Hindlimb muscle (tissue), 1 donor: ENCODE results near the gene SNCB. TPM values are rescaled to one million over a fixed set of nuclear protein-coding genes. Genes with fewer than 3 reads are reported as not detected.
A peak's percentile ranks its signal among the peaks of the same experiment; 100 is the strongest.
"Not testable (repeated sequence)": the region's sequence is repeated elsewhere in the genome, so short reads cannot be mapped to it uniquely, and the experiment has no call there.

Experiments
- DNase-seq: peaks from one replicate; pipeline ENCODE4 v3.0.0-alpha.2; 2013
- polyA plus RNA-seq: library from polyadenylated mRNA; unstranded; fragments of 120-200 nt; gene quantifications from one replicate; pipeline ENCODE4 v1.2.1, GENCODE V29; 2013; ENCODE audit not compliant: insufficient read length

SNCB gene
- polyA plus RNA-seq, 1 donor, result not detected

GRCh38 chr5:176621661-176622079 is 8.7 kb downstream of the SNCB start:
- no peak for DNase-seq

GRCh38 chr5:176620333-176620981 is 9.9 kb downstream of the SNCB start:
- DNase-seq, result no peak

GRCh38 chr5:176619569-176620332 is 10.6 kb downstream of the SNCB start:
- DNase-seq, result no peak

GRCh38 chr5:176619203-176619568 is 11.1 kb downstream of the SNCB start:
- peak; percentile 37 for DNase-seq

GRCh38 chr5:176618783-176619182 is 11.6 kb downstream of the SNCB start:
- no peak for DNase-seq

GRCh38 chr5:176616511-176616910 is 13.8 kb downstream of the SNCB start:
- no peak for DNase-seq

GRCh38 chr5:176614805-176615478 is 15.4 kb downstream of the SNCB start:
- DNase-seq, result no peak

- no peak for DNase-seq
Observed at GRCh38 chr5:176612855-176613254, 17.5 kb downstream of the SNCB start.

- DNase-seq, result no peak
Observed at GRCh38 chr5:176612008-176612407, 18.3 kb downstream of the SNCB start.

GRCh38 chr5:176611435-176611834 is 18.9 kb downstream of the SNCB start:
- peak; percentile 81 for DNase-seq

GRCh38 chr5:176610435-176610773 is 19.9 kb downstream of the SNCB start:
- DNase-seq, result no peak

GRCh38 chr5:176609724-176610434 is 20.5 kb downstream of the SNCB start, which contains the start of gene GPRIN1:
Gene GPRIN1 (minus strand): TSS chr5:176610156. CDS start chr5:176599834, 10,322 bp downstream.
- DNase-seq, result peak; percentile 68

- DNase-seq, result no peak
Observed at GRCh38 chr5:176608937-176609723, 21.2 kb downstream of the SNCB start.

- DNase-seq, result no peak
Observed at GRCh38 chr5:176608142-176608705, 22.1 kb downstream of the SNCB start.

- DNase-seq, result no peak
Observed at GRCh38 chr5:176606875-176607274, 23.5 kb downstream of the SNCB start.

- DNase-seq, result no peak
Observed at GRCh38 chr5:176606032-176606431, 24.3 kb downstream of the SNCB start.

GRCh38 chr5:176603091-176603490 is 27.2 kb downstream of the SNCB start:
- no peak for DNase-seq

- no peak for DNase-seq
Observed at GRCh38 chr5:176601901-176602482, 28.3 kb downstream of the SNCB start.

GRCh38 chr5:176599749-176600430 is 30.4 kb downstream of the SNCB start:
- DNase-seq, result not testable (repeated sequence)
